Activated B cell treated with CpG ODN at 0.5 μM for 24 hours (primary cell): ENCODE data around the gene TRAF3IP3. TPM values are rescaled to one million over a fixed set of nuclear protein-coding genes. Genes with fewer than 3 reads are reported as not detected.

Experiments used
- ATAC-seq: fragments of 200-7000 bp; cut with Tn5 transposase; one replicate; pipeline ENCODE4 v1.10.0; 2021; ENCODE audit warnings: low read depth, mild to moderate bottlenecking, moderate library complexity
- CTCF ChIA-PET: fragments of 350-600 bp; sonication (Branson Sonifier 250); formaldehyde crosslinking; loops from one replicate; lab custom pipeline; 2021; ENCODE audit warnings: antibody characterized with exemption; lab: Charles Lee
- POLR2A ChIA-PET: fragments of 350-600 bp; sonication (Branson Sonifier 250); formaldehyde crosslinking; loops from one replicate; lab custom pipeline; 2021; ENCODE audit warnings: antibody characterized with exemption; lab: Charles Lee
- DNase-seq: peaks from one replicate; pipeline ENCODE4 v3.0.0; 2022
- H3K27ac Mint-ChIP-seq: one replicate; pipeline ENCODE4 v1.8.0; 2020; ENCODE audit warnings: mixed read lengths
- H3K27me3 Mint-ChIP-seq: one replicate; pipeline ENCODE4 v1.8.0; 2021; ENCODE audit warnings: mixed read lengths
- H3K36me3 Mint-ChIP-seq: one replicate; pipeline ENCODE4 v1.8.0; 2021; ENCODE audit warnings: low read depth, mixed read lengths
- H3K4me1 Mint-ChIP-seq: one replicate; pipeline ENCODE4 v1.8.0; 2021; ENCODE audit warnings: mixed read lengths
- H3K4me3 Mint-ChIP-seq: one replicate; pipeline ENCODE4 v1.8.0; 2020; ENCODE audit warnings: mild to moderate bottlenecking, mixed read lengths
- H3K9me3 Mint-ChIP-seq: one replicate; pipeline ENCODE4 v1.8.0; 2020; ENCODE audit warnings: mixed read lengths
- intact Hi-C: fragments of 100-400 bp; cut with micrococcal nuclease; formaldehyde crosslinking; loops from one replicate; pipeline ENCODE4 v1.15.1; 2024
- total RNA-seq: library from RNA; stranded (reverse); gene quantifications from 2 replicates; pipeline ENCODE4 v1.2.3, GENCODE V29; 2022
- TF ChIP-seq, protein P1 (sequence below): fragments of 200-600 bp; IDR thresholded peaks from one replicate; pipeline ENCODE4 v1.8.0; 2022; ENCODE audit warnings: antibody characterized with exemption, mild to moderate bottlenecking

Gene TRAF3IP3
- total RNA-seq, 1 donor from 2014 or later = 166 TPM

DNA sequence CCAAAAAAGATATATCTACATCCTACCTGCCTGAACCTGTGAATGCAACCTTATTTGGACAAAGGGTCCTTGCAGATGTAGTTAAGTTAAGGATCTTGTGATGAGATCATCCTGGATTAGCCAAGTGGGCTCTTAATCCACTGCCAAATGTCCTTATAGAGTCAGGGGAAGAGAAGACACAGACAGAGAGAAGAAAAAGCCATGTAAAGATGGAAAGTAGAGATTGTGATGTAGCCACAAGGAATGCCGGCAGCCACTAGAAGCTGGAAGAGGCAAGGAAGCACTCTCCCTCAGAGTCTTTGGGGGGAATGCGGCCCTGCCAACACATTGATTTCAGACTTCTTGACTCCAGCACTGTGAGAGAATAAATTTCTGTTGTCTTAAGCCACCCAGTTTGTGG, 35.0 kb upstream of the TRAF3IP3 start:
- H3K27me3 Mint-ChIP-seq = peaks cover 3% of the 10 kb centered on the region
- no peaks in the 10 kb centered on the region for H3K36me3 Mint-ChIP-seq
- POLR2A ChIA-PET = interaction anchor here (0.7 kb wide), 1 partner anchor 48 kb away, joined by 4 read pairs; no protein-coding TSS in a partner anchor
- CTCF ChIA-PET = no interaction called here
- no peak for DNase-seq
- TF ChIP-seq, protein P1, sequence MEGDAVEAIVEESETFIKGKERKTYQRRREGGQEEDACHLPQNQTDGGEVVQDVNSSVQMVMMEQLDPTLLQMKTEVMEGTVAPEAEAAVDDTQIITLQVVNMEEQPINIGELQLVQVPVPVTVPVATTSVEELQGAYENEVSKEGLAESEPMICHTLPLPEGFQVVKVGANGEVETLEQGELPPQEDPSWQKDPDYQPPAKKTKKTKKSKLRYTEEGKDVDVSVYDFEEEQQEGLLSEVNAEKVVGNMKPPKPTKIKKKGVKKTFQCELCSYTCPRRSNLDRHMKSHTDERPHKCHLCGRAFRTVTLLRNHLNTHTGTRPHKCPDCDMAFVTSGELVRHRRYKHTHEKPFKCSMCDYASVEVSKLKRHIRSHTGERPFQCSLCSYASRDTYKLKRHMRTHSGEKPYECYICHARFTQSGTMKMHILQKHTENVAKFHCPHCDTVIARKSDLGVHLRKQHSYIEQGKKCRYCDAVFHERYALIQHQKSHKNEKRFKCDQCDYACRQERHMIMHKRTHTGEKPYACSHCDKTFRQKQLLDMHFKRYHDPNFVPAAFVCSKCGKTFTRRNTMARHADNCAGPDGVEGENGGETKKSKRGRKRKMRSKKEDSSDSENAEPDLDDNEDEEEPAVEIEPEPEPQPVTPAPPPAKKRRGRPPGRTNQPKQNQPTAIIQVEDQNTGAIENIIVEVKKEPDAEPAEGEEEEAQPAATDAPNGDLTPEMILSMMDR = no peak
- peaks cover 4% of the 10 kb centered on the region for H3K9me3 Mint-ChIP-seq
- H3K27ac Mint-ChIP-seq = no peak overlapping the region
- intact Hi-C loops = no loop called here
- ATAC-seq = no peak
- H3K4me3 Mint-ChIP-seq = no peak overlapping the region
- no peaks in the 10 kb centered on the region for H3K4me1 Mint-ChIP-seq

DNA sequence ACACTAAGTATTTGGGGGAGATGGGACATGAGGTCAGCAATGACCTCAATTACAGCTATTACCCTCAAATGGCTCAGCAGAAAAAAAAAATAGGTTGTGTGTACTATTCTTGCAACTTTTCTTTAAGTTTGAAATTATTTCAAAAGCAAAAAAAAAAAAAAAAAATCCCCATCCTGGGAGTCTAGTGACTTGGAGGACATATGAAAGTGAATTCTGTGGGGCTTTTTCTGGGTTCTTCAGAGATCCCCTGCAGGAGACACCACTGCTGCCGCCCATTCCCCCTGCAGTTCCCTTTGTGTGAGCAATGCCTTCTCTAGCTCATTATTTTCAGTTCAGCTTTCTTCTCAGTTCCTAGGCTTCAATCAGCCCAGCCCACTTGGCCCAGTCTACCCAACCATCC, 34.5 kb upstream of the TRAF3IP3 start:
- CTCF ChIA-PET = no interaction called here
- DNase-seq (no peak), ATAC-seq (no peak)
- TF ChIP-seq, protein P1 = no peak
- Mint-ChIP-seq H3K27me3 (peaks cover 3% of the 10 kb centered on the region), H3K27ac (no peak overlapping the region), H3K4me1 (no peaks in the 10 kb centered on the region), H3K36me3 (no peaks in the 10 kb centered on the region), H3K9me3 (peaks cover 4% of the 10 kb centered on the region), H3K4me3 (no peak overlapping the region)
- intact Hi-C loops = no loop called here
- POLR2A ChIA-PET = interaction anchor here (0.7 kb wide), 1 partner anchor 47 kb away, joined by 4 read pairs; no protein-coding TSS in a partner anchor

DNA sequence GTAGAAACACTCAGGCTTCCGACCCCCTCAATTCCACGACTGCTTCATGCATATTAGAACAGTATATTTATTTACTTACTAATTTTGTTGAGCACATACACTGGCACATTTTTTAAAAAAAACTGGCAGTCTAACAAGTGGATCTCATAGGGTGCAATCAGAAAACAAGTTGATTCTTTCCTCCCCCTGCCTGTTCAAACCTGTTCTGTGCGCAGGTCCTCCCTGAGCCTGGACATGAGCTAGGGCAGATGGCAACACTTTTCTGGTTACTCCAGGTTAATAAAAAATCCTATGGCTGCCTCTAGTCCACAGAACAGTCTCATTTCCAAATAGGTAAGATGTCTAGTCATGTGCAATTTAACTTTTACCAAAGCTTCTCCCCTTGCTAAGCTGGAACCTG, 32.6 kb upstream of the TRAF3IP3 start:
- intact Hi-C loops = no loop called here
- Mint-ChIP-seq H3K27ac (no peak overlapping the region), H3K36me3 (no peaks in the 10 kb centered on the region), H3K27me3 (peaks cover 6% of the 10 kb centered on the region), H3K4me3 (no peak overlapping the region), H3K4me1 (no peaks in the 10 kb centered on the region), H3K9me3 (peaks cover 4% of the 10 kb centered on the region)
- ChIA-PET CTCF (no interaction called here), POLR2A (no interaction called here)
- TF ChIP-seq, protein P1 = no peak
- DNase-seq (no peak), ATAC-seq (no peak)

DNA sequence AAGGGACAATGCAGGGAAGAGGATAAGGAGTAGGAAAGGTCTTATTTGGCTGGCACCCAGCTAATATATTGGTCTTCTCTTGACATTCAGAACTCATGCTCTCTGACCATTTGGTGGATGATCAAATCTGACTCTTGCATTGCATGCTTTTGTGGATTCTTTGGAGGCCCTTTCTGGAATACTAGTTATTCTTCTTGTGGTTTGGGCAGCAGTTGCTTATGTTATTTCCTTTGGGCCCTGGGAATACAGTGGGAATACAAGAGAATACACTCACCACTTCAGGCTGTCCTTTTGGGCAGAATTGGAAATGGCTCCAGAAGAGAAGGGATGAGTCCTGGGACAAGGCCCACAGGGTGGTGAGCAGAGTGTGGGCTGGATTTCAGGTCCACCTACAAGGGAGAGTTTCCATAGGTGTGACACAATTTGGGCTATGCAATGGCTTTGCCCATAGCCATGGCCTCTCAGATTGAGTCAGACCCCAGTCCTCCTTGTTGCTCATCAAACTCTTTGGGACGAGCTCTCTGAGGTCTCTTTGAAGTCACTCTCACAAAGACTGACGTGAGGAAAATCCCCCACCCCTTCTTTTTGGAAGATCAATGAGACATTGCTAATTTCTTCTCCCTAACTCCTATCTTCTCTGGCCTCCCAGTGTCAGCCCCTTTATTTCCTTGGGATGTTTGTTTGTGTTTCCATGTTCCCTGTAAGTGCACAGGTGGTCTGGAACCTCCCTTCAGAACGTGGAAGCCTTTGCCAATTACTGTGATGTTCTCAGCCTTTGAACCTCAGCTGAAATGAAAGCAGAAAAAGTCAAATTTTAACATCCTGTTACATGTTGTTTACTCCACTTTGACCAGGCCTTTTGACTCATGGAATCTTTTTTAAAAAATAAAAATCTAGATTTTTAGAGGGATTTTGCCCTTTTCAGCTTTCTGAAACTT, 31.8 kb upstream of the TRAF3IP3 start:
- Mint-ChIP-seq H3K27ac (no peak overlapping the region), H3K9me3 (peaks cover 4% of the 10 kb centered on the region), H3K4me3 (no peak overlapping the region), H3K27me3 (peaks cover 6% of the 10 kb centered on the region), H3K4me1 (no peaks in the 10 kb centered on the region), H3K36me3 (no peaks in the 10 kb centered on the region)
- no peak for DNase-seq
- POLR2A ChIA-PET = no interaction called here
- CTCF ChIA-PET = no interaction called here
- intact Hi-C loops = no loop called here
- ATAC-seq = no peak
- TF ChIP-seq, protein P1 = no peak

DNA sequence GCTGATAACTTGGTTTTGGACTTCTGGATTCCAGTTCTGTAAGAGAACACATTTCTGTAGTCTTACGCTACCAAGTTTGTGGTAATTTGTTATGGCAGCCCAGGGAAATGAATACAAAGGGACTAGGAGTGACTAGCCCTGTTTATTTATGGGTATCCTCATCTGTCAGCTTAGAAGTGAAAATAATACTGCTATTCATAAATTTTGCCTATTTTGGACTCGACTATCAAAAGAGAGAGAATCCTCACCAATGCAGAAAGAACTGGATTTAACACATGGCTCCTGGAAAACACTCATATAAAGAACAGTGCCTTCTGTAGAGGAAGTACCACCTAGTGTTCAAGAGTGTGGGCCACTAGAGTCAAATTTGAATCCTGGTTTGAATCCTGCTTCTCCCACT, 28.6 kb upstream of the TRAF3IP3 start:
- DNase-seq (no peak), ATAC-seq (no peak)
- POLR2A ChIA-PET = no interaction called here
- Mint-ChIP-seq H3K27ac (no peak overlapping the region), H3K27me3 (peaks cover 4% of the 10 kb centered on the region), H3K4me3 (no peak overlapping the region), H3K9me3 (no peaks in the 10 kb centered on the region), H3K36me3 (no peaks in the 10 kb centered on the region), H3K4me1 (no peaks in the 10 kb centered on the region)
- TF ChIP-seq, protein P1 = no peak
- CTCF ChIA-PET = no interaction called here
- intact Hi-C loops = no loop called here
